ENCODE data around the gene DPEP2. TPM values are rescaled to one million over a fixed set of nuclear protein-coding genes. Genes with fewer than 3 reads are reported as not detected.

DPEP2 gene
- total and polyA plus RNA-seq, 2 of the 13 experiments (the other 11 are each of a cell fraction or from before 2014, with no cell fraction given) = 0.18 TPM; not detected in 1

- TF ChIP-seq THAP9 (CRISPR knock-in tag; IDR thresholded peaks at IDR 0.05; ENCODE audit: borderline replicate concordance) (peak; percentile 25; the same call in 1 of the 2 replicates), NR2F1 (CRISPR knock-in tag; IDR thresholded peaks at IDR 0.05) (no peak; a peak in 1 of 4 replicates), ZNF883 (CRISPR knock-in tag; IDR thresholded peaks at IDR 0.05; ENCODE audit: not compliant biosample characterization) (peak; percentile 51), TCF12 (IDR thresholded peaks at IDR 0.05) (no peak), TCF12 (CRISPR knock-in tag; IDR thresholded peaks at IDR 0.05) (peak; percentile 32; the same call in 1 of the 2 replicates), ZNF737 (CRISPR knock-in tag; IDR thresholded peaks at IDR 0.05; ENCODE audit: borderline replicate concordance) (0 out of 2 replicates have a peak, but pooled peaks have one; percentile 69), ZNF83 (CRISPR knock-in tag; IDR thresholded peaks at IDR 0.05; ENCODE audit: borderline replicate concordance) (no peak), NR2F6 (IDR thresholded peaks at IDR 0.05) (no peak), NR2F6 (CRISPR knock-in tag; IDR thresholded peaks at IDR 0.05) (no peak), KMT2A (CRISPR knock-in tag; IDR thresholded peaks at IDR 0.05) (peak; percentile 12; the same call in 1 of the 2 replicates), MIXL1 (CRISPR knock-in tag; IDR thresholded peaks at IDR 0.05) (0 out of 2 replicates have a peak, but pooled peaks have one; percentile 65), ZNF337 (CRISPR knock-in tag; IDR thresholded peaks at IDR 0.05; ENCODE audit: borderline replicate concordance, low read depth) (peak; percentile 90; the same call in 1 of the 2 replicates), THAP11 (CRISPR knock-in tag; IDR thresholded peaks at IDR 0.05) (no peak), FOSL1 (CRISPR knock-in tag; IDR thresholded peaks at IDR 0.05; ENCODE audit: borderline replicate concordance) (no peak), KAT7 (CRISPR knock-in tag; IDR thresholded peaks at IDR 0.05; ENCODE audit: borderline replicate concordance) (peak; percentile 69; the same call in 1 of the 2 replicates), ZNF777 (CRISPR knock-in tag; IDR thresholded peaks at IDR 0.05) (0 out of 2 replicates have a peak, but pooled peaks have one; percentile 28), E2F2 (CRISPR knock-in tag; IDR thresholded peaks at IDR 0.05; ENCODE audit: borderline replicate concordance) (0 out of 2 replicates have a peak, but pooled peaks have one; percentile 16), HMGXB4 (CRISPR knock-in tag; IDR thresholded peaks at IDR 0.05; ENCODE audit: borderline replicate concordance in 1 of 2, low read depth in 1 of 2) (no peak; a peak in 1 of 4 replicates), SMARCC2 (IDR thresholded peaks at IDR 0.05) (no peak), ZNF713 (CRISPR knock-in tag; IDR thresholded peaks at IDR 0.05) (0 out of 2 replicates have a peak, but pooled peaks have one; percentile 23)
- TF ChIP-seq, protein P1, sequence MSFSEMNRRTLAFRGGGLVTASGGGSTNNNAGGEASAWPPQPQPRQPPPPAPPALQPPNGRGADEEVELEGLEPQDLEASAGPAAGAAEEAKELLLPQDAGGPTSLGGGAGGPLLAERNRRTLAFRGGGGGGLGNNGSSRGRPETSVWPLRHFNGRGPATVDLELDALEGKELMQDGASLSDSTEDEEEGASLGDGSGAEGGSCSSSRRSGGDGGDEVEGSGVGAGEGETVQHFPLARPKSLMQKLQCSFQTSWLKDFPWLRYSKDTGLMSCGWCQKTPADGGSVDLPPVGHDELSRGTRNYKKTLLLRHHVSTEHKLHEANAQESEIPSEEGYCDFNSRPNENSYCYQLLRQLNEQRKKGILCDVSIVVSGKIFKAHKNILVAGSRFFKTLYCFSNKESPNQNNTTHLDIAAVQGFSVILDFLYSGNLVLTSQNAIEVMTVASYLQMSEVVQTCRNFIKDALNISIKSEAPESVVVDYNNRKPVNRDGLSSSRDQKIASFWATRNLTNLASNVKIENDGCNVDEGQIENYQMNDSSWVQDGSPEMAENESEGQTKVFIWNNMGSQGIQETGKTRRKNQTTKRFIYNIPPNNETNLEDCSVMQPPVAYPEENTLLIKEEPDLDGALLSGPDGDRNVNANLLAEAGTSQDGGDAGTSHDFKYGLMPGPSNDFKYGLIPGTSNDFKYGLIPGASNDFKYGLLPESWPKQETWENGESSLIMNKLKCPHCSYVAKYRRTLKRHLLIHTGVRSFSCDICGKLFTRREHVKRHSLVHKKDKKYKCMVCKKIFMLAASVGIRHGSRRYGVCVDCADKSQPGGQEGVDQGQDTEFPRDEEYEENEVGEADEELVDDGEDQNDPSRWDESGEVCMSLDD (CRISPR knock-in tag; IDR thresholded peaks at IDR 0.05; ENCODE audit: borderline replicate concordance) = peak; percentile 94; the same call in 1 of the 2 replicates
Measured at GRCh38 chr16:67942510-67943255, 56.6 kb downstream of the DPEP2 start (continued).

Data from HepG2 (cell line).